GM12878 (cell line): ENCODE data around the gene LINGO1. TPM values are rescaled to one million over a fixed set of nuclear protein-coding genes. Genes with fewer than 3 reads are reported as not detected.

Experiments
- ATAC-seq: fragments of 200-7000 bp; cut with Tn5 transposase; 3 replicates; pipeline ENCODE4 v1.9.1; 2020; ENCODE audit warnings: mild to moderate bottlenecking, moderate library complexity
- BruUV-seq: library from RNA; stranded (reverse); fragments of 400-500 nt; replicated peaks from 2 replicates; lab custom pipeline; 2021; lab: Mats Ljungman, UMichigan
- CTCF ChIA-PET: fragments of 300-600 bp; sonication (Branson Sonifier 250); formaldehyde crosslinking; extraction: SDS; loops from one replicate; lab custom pipeline; 2021; ENCODE audit warnings: inconsistent platforms; lab: Yijun Ruan, JAX
- POLR2A ChIA-PET: fragments of 350-600 bp; formaldehyde crosslinking; extraction: SDS; loops from one replicate; lab custom pipeline; 2021; ENCODE audit warnings: inconsistent platforms; lab: Charles Lee
- RAD21 ChIA-PET: fragments of 300-600 bp; sonication (Branson Sonifier 250); formaldehyde crosslinking; loops from one replicate; lab custom pipeline; 2023; ENCODE audit warnings: antibody characterized with exemption; ENCODE audit not compliant: unreplicated experiment; lab: Charles Lee
- SMC1A ChIA-PET: fragments of 300-600 bp; sonication (Branson Sonifier 250); formaldehyde crosslinking; loops from one replicate; lab custom pipeline; 2023; ENCODE audit not compliant: unreplicated experiment, uncharacterized antibody; lab: Charles Lee
- DNase-seq: peaks from one replicate; pipeline ENCODE4 v3.0.0-alpha.2; 2011; ENCODE audit warnings: low read depth, low spot score
- FAIRE-seq: peaks from 3 replicates; lab custom pipeline; 2011; peaks lifted over from hg19 to GRCh38; lab: Jason Lieb, UNC
- H2AFZ ChIP-seq: 2 replicates; pipeline ENCODE4 v1.6.0; 2011; ENCODE audit warnings: low read depth, low read length, control low read depth; ENCODE audit not compliant: control insufficient read depth
- H3K27ac ChIP-seq: 2 replicates; pipeline ENCODE4 v1.5.1; 2011; ENCODE audit warnings: control low read depth; ENCODE audit not compliant: control insufficient read depth, insufficient read depth
- H3K27me3 ChIP-seq, 2 experiments: replicated peaks in 1 of 2; 2 replicates each; pipeline versions ENCODE4 v1.6.0 to v1.6.1; 2011; ENCODE audit warnings: low read length in 1 of 2; ENCODE audit not compliant: control insufficient read depth in 2 of 2, insufficient read depth in 2 of 2
- H3K36me3 ChIP-seq, 2 experiments: 2 replicates each; pipeline ENCODE4 v1.5.1; 2011; ENCODE audit warnings: low read length in 1 of 2; ENCODE audit not compliant: control insufficient read depth in 2 of 2, insufficient read depth in 2 of 2
- H3K4me1 ChIP-seq: 2 replicates; pipeline ENCODE4 v1.6.1; 2011; ENCODE audit warnings: mild to moderate bottlenecking, low read length, moderate library complexity, mixed read lengths; ENCODE audit not compliant: control insufficient read depth, insufficient read depth
- H3K4me2 ChIP-seq: 2 replicates; pipeline ENCODE4 v1.6.0; 2011; ENCODE audit warnings: control low read depth; ENCODE audit not compliant: control insufficient read depth, insufficient read depth
- H3K4me3 ChIP-seq: fragments of 200-600 bp; sonication (generic); 2 replicates; pipeline ENCODE4 v1.5.1; 2016
- H3K79me2 ChIP-seq: 2 replicates; pipeline ENCODE4 v1.6.0; 2011; ENCODE audit warnings: low read length; ENCODE audit not compliant: control insufficient read depth, insufficient read depth
- H3K9ac ChIP-seq: 2 replicates; pipeline ENCODE4 v1.8.0; 2011; ENCODE audit warnings: low read length, control low read depth, mixed read lengths; ENCODE audit not compliant: control insufficient read depth, insufficient read depth
- H3K9me3 ChIP-seq: replicated peaks from 3 replicates; pipeline ENCODE4 v1.5.1; 2011; ENCODE audit warnings: mild to moderate bottlenecking, low read length; ENCODE audit not compliant: control insufficient read depth, insufficient read depth
- H4K20me1 ChIP-seq: 2 replicates; pipeline ENCODE4 v1.6.0; 2011; ENCODE audit not compliant: control insufficient read depth, insufficient read depth
- CHD4 ChIP-seq: fragments of 200-600 bp; sonication (generic); IDR thresholded peaks from 2 replicates; pipeline ENCODE4 v1.6.1; 2016; ENCODE audit warnings: mild to moderate bottlenecking
- MXI1 ChIP-seq: fragments of 150-350 bp; IDR thresholded peaks from 2 replicates; pipeline ENCODE4 v1.6.1; 2011; ENCODE audit warnings: low read depth, mild to moderate bottlenecking, inconsistent platforms, low read length, improper control_type of control experiment
- MYB ChIP-seq: fragments of 150-350 bp; IDR thresholded peaks from 2 replicates; pipeline ENCODE4 v1.6.1; 2014; ENCODE audit warnings: mild to moderate bottlenecking, low read depth, low read length, borderline replicate concordance
- PML ChIP-seq: IDR thresholded peaks from 2 replicates; pipeline ENCODE4 v1.6.1; 2012; ENCODE audit warnings: low read length, inconsistent platforms
- POLR2AphosphoS2 ChIP-seq: IDR thresholded peaks from 2 replicates; pipeline ENCODE4 v1.6.1; 2011; ENCODE audit warnings: low read depth, mild to moderate bottlenecking, low read length, improper control_type of control experiment, moderate library complexity
- RELA ChIP-seq: fragments of 450-650 bp; IDR thresholded peaks from 2 replicates; pipeline ENCODE4 v1.8.0; 2014; ENCODE audit warnings: borderline replicate concordance; ENCODE audit not compliant: partially characterized antibody
- STAT1 ChIP-seq: fragments of 450-650 bp; conservative IDR thresholded peaks from 2 replicates; pipeline ENCODE4 v1.6.1; 2014; ENCODE audit warnings: antibody characterized with exemption, mild to moderate bottlenecking
- ZZZ3 ChIP-seq: IDR thresholded peaks from 2 replicates; pipeline ENCODE4 v1.6.1; 2011; ENCODE audit warnings: low read depth; ENCODE audit not compliant: control insufficient read depth, insufficient read length
- WGBS: methylation state at CpG from one replicate; pipeline ENCODE4 v1.1.6; 2016; ENCODE audit warnings: low lambda C conversion rate; ENCODE audit not compliant: insufficient replicate concordance, insufficient coverage; ENCODE audit errors: missing lambda C conversion rate; 5-methylcytosine and 5-hydroxymethylcytosine counted together
- in situ Hi-C: fragments of 300-500 bp; cut with MboI; formaldehyde crosslinking; loops from 9 replicates; pipeline ENCODE4 v1.14.3; 2018; ENCODE audit warnings: mixed read lengths
- intact Hi-C: fragments of 100-400 bp; cut with micrococcal nuclease; formaldehyde crosslinking; loops from one replicate; pipeline ENCODE4 v1.14.2; 2022; ENCODE audit not compliant: unreplicated experiment
- polyA plus RNA-seq, 11 experiments: library from polyadenylated mRNA; depleted of rRNA in 4 of 11; unstranded in 6 of 11; stranded (reverse) in 5 of 11; fragments of >200 nt; fragmentation: Nextera tagmentation in 4 of 11; fragmentation: Illumina TruSeq in 1 of 11; extraction: Ambion mirVana in 4 of 11; extraction: Trizol in 1 of 11; gene quantifications; 1 replicate in 1 of 11; 2 replicates in 10 of 11; pipeline versions ENCODE4 v1.2.1 to v1.2.3, GENCODE V29; 2011 to 2016; ENCODE audit warnings: inconsistent platforms in 2 of 11, missing spikeins in 2 of 11, low read depth in 1 of 11
- total RNA-seq, 4 experiments: library from RNA; depleted of rRNA in 3 of 4; stranded (reverse); fragments of >200 nt in 3 of 4; fragmentation: Illumina TruSeq in 1 of 4; extraction: Trizol in 1 of 4; gene quantifications; 2 replicates each; pipeline versions ENCODE4 v1.2.1 to v1.2.3, GENCODE V29; 2013 to 2021
- TF ChIP-seq, protein P1 (sequence below): fragments of 450-650 bp; IDR thresholded peaks from 2 replicates; pipeline ENCODE4 v1.6.1; 2017; ENCODE audit warnings: antibody characterized with exemption, mild to moderate bottlenecking, moderate library complexity

LINGO1 gene
- total and polyA plus RNA-seq, 10 of the 15 experiments (the other 5 are each of a cell fraction or from before 2014, with no cell fraction given): 0.04 to 3.9 (median 0.17) TPM; not detected in 6

DNA sequence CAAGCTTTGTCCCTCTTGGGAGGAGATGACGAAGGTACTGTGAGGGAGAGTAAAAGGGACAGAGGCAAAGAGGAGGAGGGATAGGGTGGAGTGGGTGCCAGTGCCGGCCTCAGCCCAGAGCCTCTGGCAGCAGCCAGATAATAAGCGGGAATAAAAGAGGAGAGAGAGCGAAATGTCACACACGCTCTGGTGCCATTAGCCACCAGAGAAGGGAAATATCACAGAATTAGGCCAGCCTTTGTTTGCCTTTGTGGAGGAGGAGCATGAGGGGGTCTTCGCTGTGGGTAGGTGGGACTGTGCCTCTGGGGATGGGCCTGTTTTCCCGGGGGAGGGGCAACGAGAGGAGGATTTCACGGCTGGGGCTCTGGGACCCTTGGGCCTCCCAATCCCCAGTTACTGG, 67.8 kb downstream of the LINGO1 start:
- ChIA-PET CTCF (no interaction called here), RAD21 (no interaction called here), POLR2A (no interaction called here), SMC1A (no interaction called here)
- H3K36me3 ChIP-seq: no peaks in the 10 kb centered on the region
- no peak for DNase-seq
- in situ Hi-C loops: no loop called here
- no peak overlapping the region for H3K4me2 ChIP-seq
- intact Hi-C loops: no loop called here
- WGBS: 38% methylated on average over 9 of the region's 9 CpGs
- no peak for FAIRE-seq
- no peaks in the 10 kb centered on the region for H4K20me1 ChIP-seq
- no peak overlapping the region for H3K9ac ChIP-seq
- TF ChIP-seq MYB: no peak
- no peak for TF ChIP-seq POLR2AphosphoS2
- no peak for TF ChIP-seq ZZZ3
- TF ChIP-seq RELA: no peak
- TF ChIP-seq STAT1: no peak
- TF ChIP-seq, protein P1, sequence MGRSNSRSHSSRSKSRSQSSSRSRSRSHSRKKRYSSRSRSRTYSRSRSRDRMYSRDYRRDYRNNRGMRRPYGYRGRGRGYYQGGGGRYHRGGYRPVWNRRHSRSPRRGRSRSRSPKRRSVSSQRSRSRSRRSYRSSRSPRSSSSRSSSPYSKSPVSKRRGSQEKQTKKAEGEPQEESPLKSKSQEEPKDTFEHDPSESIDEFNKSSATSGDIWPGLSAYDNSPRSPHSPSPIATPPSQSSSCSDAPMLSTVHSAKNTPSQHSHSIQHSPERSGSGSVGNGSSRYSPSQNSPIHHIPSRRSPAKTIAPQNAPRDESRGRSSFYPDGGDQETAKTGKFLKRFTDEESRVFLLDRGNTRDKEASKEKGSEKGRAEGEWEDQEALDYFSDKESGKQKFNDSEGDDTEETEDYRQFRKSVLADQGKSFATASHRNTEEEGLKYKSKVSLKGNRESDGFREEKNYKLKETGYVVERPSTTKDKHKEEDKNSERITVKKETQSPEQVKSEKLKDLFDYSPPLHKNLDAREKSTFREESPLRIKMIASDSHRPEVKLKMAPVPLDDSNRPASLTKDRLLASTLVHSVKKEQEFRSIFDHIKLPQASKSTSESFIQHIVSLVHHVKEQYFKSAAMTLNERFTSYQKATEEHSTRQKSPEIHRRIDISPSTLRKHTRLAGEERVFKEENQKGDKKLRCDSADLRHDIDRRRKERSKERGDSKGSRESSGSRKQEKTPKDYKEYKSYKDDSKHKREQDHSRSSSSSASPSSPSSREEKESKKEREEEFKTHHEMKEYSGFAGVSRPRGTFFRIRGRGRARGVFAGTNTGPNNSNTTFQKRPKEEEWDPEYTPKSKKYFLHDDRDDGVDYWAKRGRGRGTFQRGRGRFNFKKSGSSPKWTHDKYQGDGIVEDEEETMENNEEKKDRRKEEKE: no peak
- TF ChIP-seq CHD4: no peak
- no peak for TF ChIP-seq MXI1
- TF ChIP-seq PML: no peak
- no peak overlapping the region for H3K27ac ChIP-seq
- no peaks in the 10 kb centered on the region; the same call in 1 of the 2 replicates for H3K4me1 ChIP-seq
- BruUV-seq: no TSS peak
- H2AFZ ChIP-seq: no peak overlapping the region
- H3K79me2 ChIP-seq: no peaks in the 10 kb centered on the region
- H3K9me3 ChIP-seq: no peaks in the 10 kb centered on the region; the same call in 2 of the 3 replicates
- H3K27me3 ChIP-seq: no peaks in the 10 kb centered on the region
- no peak for ATAC-seq
- H3K4me3 ChIP-seq: no peak overlapping the region
